Measurements from ENCODE around the gene ENDOU.
A peak's percentile ranks its signal among the peaks of the same experiment; 100 is the strongest.

The ENDOU gene

DNA sequence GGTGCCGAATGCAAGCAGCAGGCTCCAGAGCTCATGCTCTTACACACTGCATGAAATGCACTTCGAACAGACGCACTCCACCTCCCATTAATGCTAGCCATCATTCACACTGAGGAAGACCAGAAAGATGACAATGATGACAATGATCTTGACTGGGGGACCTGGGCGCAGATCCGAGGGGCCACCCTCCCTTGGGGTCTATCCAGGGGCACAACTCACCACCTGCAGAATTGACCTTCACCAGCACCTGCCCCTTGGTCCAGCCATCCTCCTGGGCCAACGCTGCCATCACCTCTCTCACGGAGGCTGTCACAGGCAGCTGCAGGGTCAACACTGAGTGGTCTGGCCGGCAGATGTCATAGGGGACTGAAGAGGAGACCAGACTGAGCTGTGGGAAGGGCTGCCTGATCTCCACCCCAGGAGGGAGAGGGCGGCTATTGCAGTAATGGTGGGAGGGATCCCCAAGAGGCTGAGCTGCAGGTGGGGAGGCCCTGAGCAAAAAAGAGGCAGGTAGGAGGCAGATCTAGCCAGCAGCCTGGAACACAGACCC is 18.1 kb upstream of the ENDOU start:
- H3K9me3 Mint-ChIP-seq = no peaks in the 10 kb centered on the region
- H3K36me3 Mint-ChIP-seq (ENCODE audit: low read depth) = no peaks in the 10 kb centered on the region
- intact Hi-C loops (cut with micrococcal nuclease) = no loop called here
- H3K27me3 Mint-ChIP-seq = peaks cover 46% of the 10 kb centered on the region
- H3K27ac Mint-ChIP-seq = peak overlapping the region; percentile 10
- H3K4me3 Mint-ChIP-seq = no peak overlapping the region
- peaks cover 32% of the 10 kb centered on the region for H3K4me1 Mint-ChIP-seq (ENCODE audit: low read depth)

DNA sequence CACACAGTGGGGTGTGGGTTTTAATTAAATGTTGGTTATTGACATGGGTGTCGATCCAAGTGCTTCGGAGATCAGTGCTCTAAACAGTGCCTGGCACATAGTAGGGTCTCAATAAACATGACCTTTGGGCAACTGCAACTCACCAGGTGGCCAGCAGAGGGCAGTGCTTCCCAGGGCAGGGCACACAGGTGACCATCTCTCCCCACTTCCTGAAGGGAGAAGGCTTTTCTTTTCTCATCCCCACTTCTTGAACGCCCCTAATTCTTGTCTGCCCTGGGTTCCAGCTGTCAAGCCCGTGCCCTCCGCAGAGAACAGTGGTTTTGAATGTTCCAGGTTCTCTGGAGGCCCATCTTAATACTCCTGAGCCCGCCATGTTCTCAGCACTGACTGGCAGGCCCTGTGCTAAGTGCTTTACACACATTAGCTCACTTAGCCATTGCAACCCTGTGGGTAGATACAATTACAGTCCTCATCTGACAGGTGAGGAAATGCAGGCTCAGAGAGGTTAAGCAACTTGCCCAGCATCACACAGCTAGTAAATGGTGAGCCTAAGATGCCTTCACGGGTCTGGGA is 17.0 kb upstream of the ENDOU start:
- H3K36me3 Mint-ChIP-seq (ENCODE audit: low read depth) = no peaks in the 10 kb centered on the region
- intact Hi-C loops (cut with micrococcal nuclease) = loop anchor here (1.0 kb wide), 2 partner anchors 37 to 97 kb away; no protein-coding TSS in a partner anchor

DNA sequence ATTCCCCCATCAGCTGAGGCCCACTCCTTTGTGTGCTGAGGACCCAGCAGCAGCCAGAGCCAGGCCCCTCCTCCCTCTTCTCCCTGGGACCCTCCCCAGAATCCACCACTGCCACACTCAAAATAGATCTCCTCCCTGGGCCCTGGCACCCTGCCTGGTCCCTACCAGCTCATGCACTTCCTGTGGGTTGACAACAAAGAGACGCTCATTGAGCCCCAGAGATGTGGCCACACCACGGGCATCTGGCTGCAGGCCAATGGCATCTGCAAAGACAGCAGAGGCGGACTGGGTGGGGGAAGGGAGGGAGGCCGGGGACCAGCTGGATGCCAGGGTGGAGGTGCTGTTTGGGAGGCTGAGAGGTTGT is 16.0 kb upstream of the ENDOU start:
- Mint-ChIP-seq H3K9me3 (no peaks in the 10 kb centered on the region), H3K4me3 (no peak overlapping the region), H3K27ac (peak overlapping the region; percentile 62), H3K27me3 (peaks cover 41% of the 10 kb centered on the region), H3K4me1 (ENCODE audit: low read depth) (peaks cover 43% of the 10 kb centered on the region), H3K36me3 (ENCODE audit: low read depth) (no peaks in the 10 kb centered on the region)
- intact Hi-C loops (cut with micrococcal nuclease) = no loop called here

More for the DNA sequence above, 17.0 kb upstream of the ENDOU start:
- Mint-ChIP-seq H3K4me3 (no peak overlapping the region), H3K27me3 (peaks cover 48% of the 10 kb centered on the region), H3K27ac (no peak overlapping the region), H3K4me1 (ENCODE audit: low read depth) (peaks cover 33% of the 10 kb centered on the region), H3K9me3 (no peaks in the 10 kb centered on the region)

DNA sequence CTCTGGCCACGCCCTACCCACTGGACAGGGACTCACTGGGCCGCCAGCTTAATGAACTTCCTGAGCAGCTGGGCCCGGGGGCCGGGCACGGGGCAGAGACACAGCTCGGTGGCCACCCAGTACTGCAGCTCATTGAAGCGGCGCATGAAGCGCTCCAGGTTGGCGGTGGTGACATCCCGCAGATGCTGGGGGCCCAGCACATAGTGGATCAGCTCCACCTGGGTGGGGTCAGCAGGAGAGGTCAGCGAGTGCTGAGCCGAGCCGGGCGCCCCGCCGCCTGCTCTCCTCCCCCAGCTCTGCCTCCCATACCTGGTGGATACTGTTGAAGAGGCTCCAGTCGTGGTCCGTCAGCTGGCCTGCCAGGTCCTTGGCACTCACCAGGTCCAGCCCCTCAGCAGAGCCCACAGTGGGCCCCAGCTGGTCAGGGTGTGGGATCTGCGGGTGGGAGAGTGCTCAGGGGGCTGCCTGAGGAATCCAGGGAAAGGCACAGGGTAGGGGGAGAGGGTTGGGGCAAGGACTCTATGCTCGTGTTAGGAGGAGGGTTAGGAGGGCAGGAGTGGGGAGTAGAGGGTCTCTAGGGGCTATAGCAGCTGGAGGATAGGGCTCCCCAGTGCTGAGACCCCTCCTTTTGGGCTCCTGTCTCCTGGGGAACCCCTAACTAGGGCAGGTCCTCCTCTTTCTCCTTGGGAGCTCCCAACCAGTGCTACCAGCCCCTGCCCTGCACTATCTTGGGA is 15.5 kb upstream of the ENDOU start:
- H3K36me3 Mint-ChIP-seq (ENCODE audit: low read depth) = no peaks in the 10 kb centered on the region
- H3K27me3 Mint-ChIP-seq = peaks cover 38% of the 10 kb centered on the region
- intact Hi-C loops (cut with micrococcal nuclease) = no loop called here
- no peak overlapping the region for H3K4me3 Mint-ChIP-seq
- H3K4me1 Mint-ChIP-seq (ENCODE audit: low read depth) = peaks cover 48% of the 10 kb centered on the region
- peak overlapping the region; percentile 62 for H3K27ac Mint-ChIP-seq
- H3K9me3 Mint-ChIP-seq = no peaks in the 10 kb centered on the region

DNA sequence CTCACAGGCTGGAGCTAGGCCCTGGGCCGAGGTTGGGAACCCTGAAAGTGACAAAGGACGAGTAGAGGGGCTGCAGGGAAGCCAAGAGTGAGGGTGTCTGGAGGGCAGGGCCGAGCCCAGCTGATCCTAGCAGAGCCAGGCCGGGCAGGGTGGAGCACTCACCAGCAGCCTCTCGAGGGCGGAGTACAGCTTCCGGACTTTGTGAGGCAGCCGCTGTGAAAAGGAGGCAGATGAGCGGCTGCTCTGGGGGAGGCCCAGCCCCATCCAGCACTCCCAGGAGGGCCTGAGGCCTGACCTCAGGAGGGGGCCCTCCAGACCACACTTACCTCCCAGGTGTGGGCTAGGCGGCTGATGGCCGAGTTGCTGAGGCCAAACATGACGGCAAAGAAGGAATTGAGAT is 14.7 kb upstream of the ENDOU start:
- peaks cover 56% of the 10 kb centered on the region for H3K4me1 Mint-ChIP-seq (ENCODE audit: low read depth)
- no peaks in the 10 kb centered on the region for H3K36me3 Mint-ChIP-seq (ENCODE audit: low read depth)
- intact Hi-C loops (cut with micrococcal nuclease) = no loop called here
- peak overlapping the region; percentile 24 for H3K4me3 Mint-ChIP-seq
- peaks cover 32% of the 10 kb centered on the region for H3K27me3 Mint-ChIP-seq
- no peaks in the 10 kb centered on the region for H3K9me3 Mint-ChIP-seq
- peak overlapping the region; percentile 62 for H3K27ac Mint-ChIP-seq

DNA sequence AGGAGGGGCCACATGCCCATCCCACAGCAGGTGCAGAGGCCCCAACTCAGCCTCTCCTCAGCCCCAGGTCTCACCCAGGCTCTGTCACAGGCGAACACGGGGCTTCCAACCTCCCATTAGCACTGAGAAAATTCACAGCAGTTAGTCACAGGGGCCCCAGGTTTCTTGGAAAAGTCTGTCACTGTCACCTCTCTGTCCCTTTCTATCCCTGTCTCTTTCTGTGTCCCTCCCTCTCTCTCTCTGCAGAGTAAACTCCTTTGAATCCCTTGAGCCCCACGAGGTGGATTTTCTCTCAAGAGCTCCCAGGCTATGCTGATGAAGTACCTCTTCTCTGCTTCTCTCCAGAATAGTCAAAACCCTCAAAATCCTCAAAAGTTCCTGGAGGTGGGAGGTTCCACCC is 14.0 kb upstream of the ENDOU start:
- Mint-ChIP-seq H3K4me3 (no peak overlapping the region), H3K27ac (peak overlapping the region; percentile 62), H3K4me1 (ENCODE audit: low read depth) (peaks cover 61% of the 10 kb centered on the region), H3K36me3 (ENCODE audit: low read depth) (no peaks in the 10 kb centered on the region), H3K27me3 (peaks cover 26% of the 10 kb centered on the region), H3K9me3 (no peaks in the 10 kb centered on the region)
- intact Hi-C loops (cut with micrococcal nuclease) = no loop called here

DNA sequence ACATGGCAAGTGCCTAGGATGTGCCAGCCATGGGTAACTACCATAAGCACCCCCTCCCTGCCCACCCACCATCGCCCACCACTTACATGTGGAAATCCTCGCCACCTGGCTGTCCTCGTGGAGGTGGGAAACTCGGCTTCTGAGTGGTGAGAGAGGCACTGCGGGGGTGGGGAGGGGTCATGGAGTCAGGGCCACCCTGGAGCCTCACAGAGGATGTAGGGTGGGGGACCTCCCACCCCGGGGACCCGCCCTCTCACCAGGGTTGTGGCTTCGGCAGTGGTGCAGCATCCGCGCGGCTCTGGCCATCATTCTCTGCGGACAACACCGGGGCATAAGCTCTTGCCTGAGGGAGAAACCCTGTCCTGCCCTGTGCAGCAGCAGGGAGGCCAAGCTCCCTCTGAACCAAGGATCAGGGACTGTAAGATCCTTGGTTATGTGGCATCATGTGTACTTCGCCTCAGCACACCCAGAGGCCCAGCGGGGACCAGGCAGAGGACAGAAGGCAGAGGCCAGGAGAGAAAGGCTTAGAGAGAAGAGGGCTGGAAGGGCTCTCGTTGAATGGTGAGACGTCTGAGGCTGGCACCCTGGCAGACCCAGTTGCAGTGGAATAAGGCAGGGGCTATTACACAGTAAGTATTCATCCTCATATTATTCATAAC is 12.8 kb upstream of the ENDOU start:
- H3K9me3 Mint-ChIP-seq = no peaks in the 10 kb centered on the region
- no peak overlapping the region for H3K4me3 Mint-ChIP-seq
- H3K27me3 Mint-ChIP-seq = peaks cover 18% of the 10 kb centered on the region
- H3K36me3 Mint-ChIP-seq (ENCODE audit: low read depth) = no peaks in the 10 kb centered on the region
- H3K27ac Mint-ChIP-seq = no peak overlapping the region
- peaks cover 58% of the 10 kb centered on the region for H3K4me1 Mint-ChIP-seq (ENCODE audit: low read depth)
- intact Hi-C loops (cut with micrococcal nuclease) = no loop called here

DNA sequence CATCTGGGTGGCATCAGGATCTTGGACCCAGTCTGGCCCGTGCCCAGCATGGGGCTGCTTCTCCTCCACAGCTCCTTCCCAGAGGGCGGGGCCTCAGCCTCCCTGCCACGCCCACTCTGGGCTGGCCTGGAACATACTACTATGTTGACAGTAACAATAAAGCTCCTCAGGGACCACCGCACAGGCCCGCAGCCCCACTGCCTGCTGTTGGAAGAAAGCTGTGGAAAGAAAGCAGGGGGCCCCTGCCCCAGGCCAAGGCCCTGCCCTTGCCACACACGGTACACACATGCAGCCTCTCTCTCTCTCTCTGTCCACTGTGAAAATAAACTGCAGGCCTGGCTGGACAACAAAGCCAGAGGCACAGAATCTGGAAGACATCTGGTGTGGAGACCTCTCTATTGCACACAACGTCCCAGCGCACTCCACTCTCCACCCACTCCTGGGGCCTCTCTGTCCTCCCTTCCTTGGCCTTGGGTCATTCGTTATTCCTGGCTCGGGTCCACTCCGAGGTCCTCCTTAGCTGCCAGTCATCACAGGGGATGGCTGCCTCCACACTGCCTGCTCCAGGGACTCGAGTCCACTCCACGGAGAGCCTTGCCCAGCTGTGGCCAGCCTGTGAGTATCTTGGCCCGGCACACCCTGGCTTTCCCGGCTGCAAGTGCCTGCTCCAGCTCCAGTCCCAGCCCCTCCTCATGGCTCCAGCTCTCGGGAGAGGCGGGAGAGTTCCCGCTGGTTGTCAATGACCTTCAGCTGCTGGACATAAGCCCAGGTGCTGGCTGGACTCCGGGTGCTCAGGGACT is 11.8 kb upstream of the ENDOU start:
- Mint-ChIP-seq H3K4me1 (ENCODE audit: low read depth) (peaks cover 68% of the 10 kb centered on the region), H3K9me3 (no peaks in the 10 kb centered on the region), H3K4me3 (no peak overlapping the region), H3K36me3 (ENCODE audit: low read depth) (no peaks in the 10 kb centered on the region), H3K27me3 (peaks cover 18% of the 10 kb centered on the region), H3K27ac (peak overlapping the region; percentile 43)
- intact Hi-C loops (cut with micrococcal nuclease) = no loop called here

DNA sequence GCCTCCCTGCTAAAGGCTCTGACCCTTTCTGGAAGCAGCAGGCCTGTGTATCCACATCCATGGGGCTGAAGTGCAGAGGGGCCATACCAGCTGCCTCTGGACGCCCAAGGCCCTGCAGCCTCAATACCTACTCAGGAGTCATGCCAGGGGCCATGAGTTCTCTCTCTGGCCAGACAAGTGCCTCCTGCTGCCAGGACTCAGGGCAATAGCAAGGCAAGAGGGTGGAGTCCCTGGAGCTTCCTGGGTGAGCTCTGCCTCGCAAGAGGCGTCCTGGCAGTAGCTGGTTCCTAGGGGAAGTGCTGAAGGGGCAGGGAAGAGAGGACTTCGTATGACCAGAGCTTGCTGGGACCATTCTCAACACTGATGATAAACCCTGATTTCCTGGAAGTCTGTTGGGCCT is 10.9 kb upstream of the ENDOU start:
- no peaks in the 10 kb centered on the region for H3K36me3 Mint-ChIP-seq (ENCODE audit: low read depth)
- H3K9me3 Mint-ChIP-seq = no peaks in the 10 kb centered on the region
- intact Hi-C loops (cut with micrococcal nuclease) = no loop called here
- H3K4me1 Mint-ChIP-seq (ENCODE audit: low read depth) = peaks cover 66% of the 10 kb centered on the region
- H3K27me3 Mint-ChIP-seq = peaks cover 17% of the 10 kb centered on the region
- peak overlapping the region; percentile 35 for H3K27ac Mint-ChIP-seq
- H3K4me3 Mint-ChIP-seq = no peak overlapping the region

DNA sequence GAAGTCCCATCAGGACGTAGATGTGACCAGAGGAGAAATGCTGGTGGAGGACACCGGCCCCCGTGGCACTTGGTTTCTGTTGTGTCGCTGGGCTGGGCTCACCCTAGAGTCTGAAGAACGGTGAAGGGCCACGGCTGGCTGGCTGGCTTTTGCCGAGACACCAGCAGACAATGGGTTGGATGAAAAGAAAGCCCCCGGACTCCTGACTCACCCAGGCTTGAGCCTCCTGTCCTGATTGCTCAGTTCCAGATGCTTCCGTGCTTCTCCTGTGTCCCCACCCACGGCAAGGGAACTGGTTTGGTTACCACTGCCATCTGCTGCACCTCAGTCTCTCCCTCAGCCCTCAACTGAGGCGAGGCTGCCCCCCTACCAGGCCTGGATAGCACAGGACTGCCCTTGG is 10.4 kb upstream of the ENDOU start:
- peaks cover 16% of the 10 kb centered on the region for H3K27me3 Mint-ChIP-seq
- H3K9me3 Mint-ChIP-seq = no peaks in the 10 kb centered on the region
- peaks cover 60% of the 10 kb centered on the region for H3K4me1 Mint-ChIP-seq (ENCODE audit: low read depth)
- no peak overlapping the region for H3K4me3 Mint-ChIP-seq
- peak overlapping the region; percentile 35 for H3K27ac Mint-ChIP-seq
- no peaks in the 10 kb centered on the region for H3K36me3 Mint-ChIP-seq (ENCODE audit: low read depth)
- intact Hi-C loops (cut with micrococcal nuclease) = no loop called here

DNA sequence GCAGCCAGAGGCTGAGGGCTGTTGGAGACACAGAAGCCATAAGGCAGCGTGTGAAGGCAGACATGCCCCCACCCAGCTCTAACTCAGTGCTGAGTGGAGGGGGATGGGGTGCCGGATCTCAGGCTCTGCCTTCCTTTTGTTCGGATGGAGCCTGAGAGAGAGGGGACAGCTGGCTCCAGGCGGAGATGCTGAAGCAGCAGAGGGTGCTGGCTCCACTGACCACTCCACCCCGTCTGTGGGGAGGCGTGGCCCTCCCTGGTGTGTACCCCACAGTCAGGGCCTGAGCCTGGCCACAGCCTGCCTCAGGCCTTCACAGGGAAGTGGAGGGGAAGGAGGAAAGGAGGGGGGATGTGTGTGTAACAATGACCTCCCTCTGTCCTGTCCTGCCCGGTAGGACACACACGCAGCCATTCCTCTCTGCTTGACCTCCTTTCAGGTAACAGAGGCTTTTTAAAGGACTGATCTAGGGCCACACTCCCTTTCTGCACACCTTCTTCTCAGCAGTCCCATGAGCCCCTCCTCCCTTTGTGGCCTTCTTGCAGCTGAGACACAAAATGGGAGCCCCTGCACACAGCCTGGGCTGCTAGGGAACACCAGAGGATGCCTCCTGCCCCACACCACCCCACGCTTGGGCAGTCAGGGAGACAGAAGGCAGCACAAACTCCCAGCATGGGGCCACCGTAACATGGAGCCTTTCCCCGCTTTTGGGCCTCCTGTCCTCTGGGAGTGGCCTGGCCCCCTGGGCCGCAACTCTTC is 9.6 kb upstream of the ENDOU start:
- H3K27me3 Mint-ChIP-seq = peaks cover 11% of the 10 kb centered on the region
- intact Hi-C loops (cut with micrococcal nuclease) = no loop called here
- H3K4me1 Mint-ChIP-seq (ENCODE audit: low read depth) = peaks cover 52% of the 10 kb centered on the region
- H3K27ac Mint-ChIP-seq = peak overlapping the region; percentile 75
- no peak overlapping the region for H3K4me3 Mint-ChIP-seq
- H3K36me3 Mint-ChIP-seq (ENCODE audit: low read depth) = no peaks in the 10 kb centered on the region
- H3K9me3 Mint-ChIP-seq = no peaks in the 10 kb centered on the region

DNA sequence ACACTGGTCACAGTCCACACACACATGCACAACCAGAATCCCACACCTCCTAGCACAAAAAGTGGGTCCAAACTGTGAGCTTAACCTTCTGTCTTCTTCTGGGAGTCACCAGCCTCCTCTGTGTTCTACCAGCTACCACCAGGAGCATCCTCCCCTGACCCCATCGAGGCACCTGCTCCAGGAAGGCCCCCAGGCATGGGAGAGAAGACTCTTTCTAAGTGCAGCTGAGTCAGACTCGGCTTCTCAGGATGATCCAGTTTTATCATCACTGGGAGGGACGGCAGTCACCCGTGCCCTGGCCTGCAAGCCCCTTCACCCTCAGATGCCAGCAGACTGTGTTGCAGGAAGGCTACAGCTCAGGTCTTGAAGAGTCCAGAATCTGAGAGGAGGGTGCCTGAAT is 7.9 kb upstream of the ENDOU start:
- H3K4me3 Mint-ChIP-seq = no peak overlapping the region
- H3K36me3 Mint-ChIP-seq (ENCODE audit: low read depth) = peaks cover 8% of the 10 kb centered on the region
- H3K27me3 Mint-ChIP-seq = peaks cover 2% of the 10 kb centered on the region
- intact Hi-C loops (cut with micrococcal nuclease) = no loop called here
- H3K27ac Mint-ChIP-seq = peak overlapping the region; percentile 26
- peaks cover 45% of the 10 kb centered on the region for H3K4me1 Mint-ChIP-seq (ENCODE audit: low read depth)
- no peaks in the 10 kb centered on the region for H3K9me3 Mint-ChIP-seq

DNA sequence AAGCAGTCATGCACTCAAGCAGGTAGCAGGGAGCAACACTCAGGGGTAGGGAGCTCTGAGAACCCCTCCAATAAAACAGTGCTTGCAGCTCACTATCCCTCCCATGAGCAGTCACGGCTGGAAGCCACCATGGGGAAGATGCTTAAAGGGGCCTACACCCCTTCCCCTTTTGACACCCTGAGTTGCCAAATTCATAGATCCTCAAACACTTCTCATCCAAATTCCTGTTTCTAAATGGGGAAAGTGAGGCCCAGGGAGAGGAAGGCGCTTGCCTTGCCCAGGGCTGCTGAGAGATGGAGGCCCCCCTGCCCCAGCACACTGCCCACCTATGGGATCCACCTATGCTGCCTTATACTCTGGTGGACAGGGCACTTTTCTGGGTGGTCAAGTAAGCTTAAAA is 7.2 kb upstream of the ENDOU start:
- intact Hi-C loops (cut with micrococcal nuclease) = no loop called here
- peaks cover 8% of the 10 kb centered on the region for H3K36me3 Mint-ChIP-seq (ENCODE audit: low read depth)
- H3K9me3 Mint-ChIP-seq = no peaks in the 10 kb centered on the region
- H3K27me3 Mint-ChIP-seq = peaks cover 1% of the 10 kb centered on the region
- peaks cover 45% of the 10 kb centered on the region for H3K4me1 Mint-ChIP-seq (ENCODE audit: low read depth)
- H3K27ac Mint-ChIP-seq = peak overlapping the region; percentile 26
- H3K4me3 Mint-ChIP-seq = no peak overlapping the region
